T-helper 2 cell treated with Interferon-gamma antibody and Interleukin-4, amounts not matched to agents 100 ng/mL and 5 ng/mL, for 36 hours (primary cell): ENCODE results near the gene MMD2. TPM values are rescaled to one million over a fixed set of nuclear protein-coding genes. Genes with fewer than 3 reads are reported as not detected.

Experiments
- intact Hi-C: fragments of 100-400 bp; cut with micrococcal nuclease; formaldehyde crosslinking; loops from one replicate; pipeline ENCODE4 v1.15.1; 2023
- total RNA-seq: library from RNA; stranded (reverse); gene quantifications from 2 replicates; pipeline ENCODE4 v1.2.3, GENCODE V29; 2022

MMD2 gene
- total RNA-seq, 1 donor from 2014 or later, result not detected

DNA sequence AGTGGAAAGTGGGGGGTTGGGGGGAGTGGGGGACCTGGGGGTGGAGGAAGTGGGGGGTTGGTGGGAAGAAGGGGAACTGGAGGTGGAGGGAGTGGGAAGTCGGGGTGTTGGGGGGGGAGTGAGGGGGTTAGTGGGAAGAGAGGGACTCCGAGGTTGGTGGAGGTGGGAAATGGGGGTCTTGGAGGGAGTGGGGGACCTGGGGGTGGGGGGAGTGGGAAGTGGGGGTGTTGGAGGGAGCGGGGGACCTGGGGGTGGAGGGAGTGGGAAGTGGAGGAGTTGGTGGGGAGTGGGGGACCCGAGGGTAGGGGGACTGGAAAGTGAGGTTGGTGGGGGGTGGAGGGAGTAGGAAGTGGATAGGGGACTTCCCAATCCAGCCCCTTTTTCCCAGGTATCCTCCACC lies 906 bp upstream of the MMD2 start:
- intact Hi-C loops, result no loop called here

DNA sequence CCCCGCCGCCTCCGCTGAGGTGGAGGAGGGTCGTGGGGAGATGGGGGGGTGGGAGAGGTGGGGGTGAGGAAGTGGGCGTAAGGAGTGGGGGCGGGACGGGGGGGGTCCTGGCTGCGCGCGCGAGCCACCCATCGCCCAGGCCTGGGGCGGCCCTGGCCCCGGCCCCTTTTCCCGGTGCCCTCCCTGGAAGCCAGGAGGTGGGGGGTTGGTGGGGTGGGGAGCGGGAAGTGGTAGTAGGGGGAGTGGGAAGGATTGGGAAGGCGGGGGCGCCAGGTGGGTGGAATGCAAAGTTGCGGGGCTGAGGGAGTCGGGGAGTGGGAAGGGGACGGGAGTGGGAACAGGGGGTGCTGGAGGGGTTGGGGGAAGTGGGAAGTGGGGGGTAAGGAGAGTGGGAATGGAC lies 319 bp upstream of the MMD2 start:
- intact Hi-C loops, result no loop called here

- intact Hi-C loops, result no loop called here
Measured at GRCh38 chr7:4957847-4958476, 1.0 kb downstream of the MMD2 start.

DNA sequence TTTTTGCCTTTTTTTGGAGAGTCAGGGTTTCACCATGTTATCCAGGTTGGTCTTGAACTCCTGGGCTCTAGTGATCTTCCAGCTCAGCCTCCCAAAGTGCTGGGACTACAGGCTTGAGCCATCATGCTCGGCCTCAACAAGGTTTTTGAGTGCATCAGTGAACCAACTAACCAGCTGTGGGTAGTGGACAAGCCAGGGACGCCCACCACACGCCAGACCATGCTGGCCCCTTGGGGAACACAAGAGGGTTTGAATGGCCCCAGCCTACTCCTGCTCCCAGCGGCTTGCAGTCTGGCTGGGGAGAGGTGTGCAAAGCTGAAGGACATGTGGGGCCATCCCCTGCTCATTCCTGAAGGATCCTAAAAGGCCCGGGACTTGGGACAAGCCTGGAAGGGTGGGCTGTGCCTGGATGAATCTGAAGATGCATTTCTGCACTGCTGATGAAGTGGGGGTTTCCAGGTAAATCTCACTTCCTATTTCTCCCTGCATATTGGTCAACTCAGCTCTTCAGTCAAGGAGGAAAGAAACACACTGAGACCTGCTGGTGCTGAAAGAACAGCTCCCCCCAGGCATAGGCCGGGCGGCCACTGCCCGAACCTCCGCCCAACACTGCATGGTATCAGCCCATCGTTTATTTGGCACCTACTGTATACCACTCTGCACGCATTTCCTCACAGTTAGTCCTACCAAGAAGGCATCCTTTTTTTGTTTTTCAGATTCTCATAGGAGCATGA lies 6.9 kb downstream of the MMD2 start:
- intact Hi-C loops, result no loop called here

DNA sequence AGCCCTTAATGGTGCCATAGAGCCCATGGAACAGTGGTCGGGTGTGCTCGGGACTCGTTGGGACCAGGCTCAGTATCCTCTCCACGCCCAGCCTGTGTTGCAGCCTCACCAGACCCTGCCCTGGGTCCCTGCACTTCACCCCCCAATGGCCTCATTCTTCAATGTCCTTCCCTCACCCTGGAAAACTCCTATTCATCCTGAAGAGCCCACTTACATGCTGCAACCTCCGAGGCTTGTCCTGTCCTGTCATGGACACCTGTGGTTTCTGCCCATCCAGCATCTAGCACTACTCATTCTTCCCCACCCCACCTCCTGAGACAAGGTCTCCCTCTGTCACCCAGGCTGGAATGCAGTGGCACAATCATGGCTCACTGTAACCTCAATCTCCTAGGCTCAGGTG lies 7.7 kb downstream of the MMD2 start:
- intact Hi-C loops, result no loop called here

- intact Hi-C loops, result no loop called here
Measured at GRCh38 chr7:4948402-4948801, 10.6 kb downstream of the MMD2 start.

GRCh38 chr7:4945949-4946348 lies 13.0 kb downstream of the MMD2 start:
- intact Hi-C loops, result no loop called here

- intact Hi-C loops, result no loop called here
Measured at GRCh38 chr7:4944939-4945338, 14.0 kb downstream of the MMD2 start.

- intact Hi-C loops, result no loop called here
Measured at GRCh38 chr7:4943297-4943696, 15.7 kb downstream of the MMD2 start.

DNA sequence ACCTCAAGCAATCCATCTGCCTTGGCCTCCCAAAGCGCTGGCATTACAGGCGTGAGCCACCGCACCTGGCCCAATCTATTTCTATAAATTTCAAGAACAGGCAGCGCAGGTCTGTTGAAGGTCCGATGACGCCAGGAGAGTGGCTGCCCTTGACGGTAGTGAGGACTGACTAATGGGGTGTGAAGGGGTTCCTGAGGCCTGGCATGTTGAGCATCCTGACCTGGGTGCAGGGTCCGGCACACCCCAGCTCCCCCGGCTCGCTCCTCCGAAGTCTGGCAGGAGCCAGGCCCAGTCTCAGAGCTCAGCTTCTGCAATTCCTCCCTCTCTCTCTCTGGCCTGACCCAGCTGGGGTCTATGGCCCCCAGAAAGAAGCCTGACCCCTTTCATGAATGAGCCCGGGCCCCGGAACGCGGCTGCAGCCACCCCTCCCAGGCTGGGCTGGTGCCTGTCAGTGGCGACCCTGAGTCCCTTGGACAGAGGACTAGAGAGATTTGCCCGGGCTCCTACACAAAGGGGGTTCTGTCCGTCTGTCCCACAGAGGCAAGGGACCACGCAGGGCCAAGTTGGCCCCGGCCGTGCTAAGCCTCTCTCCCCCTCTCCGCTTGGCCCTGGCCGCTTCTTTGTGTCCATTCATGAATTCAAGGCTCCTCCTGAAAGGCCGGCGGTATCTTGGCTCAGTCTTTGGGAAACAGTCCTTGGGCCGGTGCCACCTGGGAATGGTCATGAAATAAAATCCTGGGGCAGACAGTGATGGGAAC lies 18.8 kb downstream of the MMD2 start:
- intact Hi-C loops, result no loop called here

DNA sequence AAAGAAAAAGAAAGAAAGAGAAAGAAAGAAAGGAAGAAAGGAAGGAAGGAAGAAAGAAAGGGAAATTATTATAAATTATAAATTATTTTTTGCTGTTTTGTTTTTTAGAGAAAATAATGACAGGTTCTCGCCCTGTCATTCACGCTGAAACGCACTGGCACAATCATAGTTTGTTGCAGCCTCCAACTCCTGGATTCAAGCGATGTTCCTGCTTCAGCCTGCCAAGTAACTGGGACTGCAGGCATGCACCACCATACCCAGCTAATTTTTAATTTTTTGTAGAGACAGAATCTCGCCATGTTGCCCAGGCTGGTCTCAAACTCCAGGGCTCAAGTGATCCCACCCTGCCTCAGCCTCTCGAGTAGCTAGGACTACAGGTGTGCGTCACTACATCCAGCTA lies 21.6 kb downstream of the MMD2 start:
- intact Hi-C loops, result no loop called here

DNA sequence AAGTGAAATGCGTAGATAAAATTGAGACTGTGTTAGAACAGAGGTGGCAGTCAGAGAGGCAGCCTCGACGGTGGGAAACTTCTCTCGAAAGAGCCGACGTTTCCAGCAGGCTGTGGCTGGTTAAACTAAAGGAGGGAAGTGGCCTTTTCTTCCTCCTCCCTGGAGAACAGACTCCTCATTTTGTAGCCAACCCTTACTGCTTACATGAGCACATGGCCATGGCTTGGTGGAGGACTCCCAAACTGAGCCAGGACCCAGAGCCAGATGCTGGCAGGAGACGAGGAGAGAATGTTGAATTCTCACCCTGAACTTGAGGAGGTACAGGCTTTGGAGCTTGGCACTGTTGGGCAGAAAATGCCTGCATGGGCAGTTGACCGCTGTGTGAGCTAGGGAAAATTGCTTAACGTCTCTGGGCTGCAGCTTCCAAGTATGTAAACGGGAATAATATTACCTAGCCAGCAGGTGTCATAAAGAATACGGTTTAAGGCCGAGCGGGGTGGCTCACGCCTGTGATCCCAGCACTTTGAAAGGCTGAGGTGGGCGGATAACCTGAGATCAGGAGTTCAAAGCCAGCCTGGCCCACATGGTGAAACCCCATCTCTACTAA lies 24.5 kb downstream of the MMD2 start:
- intact Hi-C loops, result no loop called here

GRCh38 chr7:4931943-4932342 lies 27.0 kb downstream of the MMD2 start:
- intact Hi-C loops, result no loop called here

GRCh38 chr7:4929005-4929404 lies 30.0 kb downstream of the MMD2 start:
- intact Hi-C loops, result no loop called here

DNA sequence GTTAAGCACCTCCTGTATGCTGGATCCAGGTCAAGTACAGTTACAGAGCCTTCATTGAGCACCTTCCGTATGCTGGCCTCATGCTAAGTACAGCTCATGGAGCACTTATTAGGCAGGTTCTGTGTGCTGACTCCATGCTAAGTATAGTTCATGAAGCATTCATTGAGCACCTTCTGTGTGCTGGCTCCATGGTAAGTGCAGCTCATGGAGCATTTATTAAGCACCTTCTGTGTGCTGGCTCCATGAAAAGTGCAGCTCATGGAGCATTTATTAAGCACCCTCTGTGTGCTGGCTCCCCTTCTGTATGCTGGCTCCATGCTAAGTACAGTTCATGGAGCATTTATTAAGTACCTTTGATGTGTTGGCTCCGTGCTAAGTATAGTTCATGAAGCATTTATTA lies 30.5 kb downstream of the MMD2 start:
- intact Hi-C loops, result no loop called here

- intact Hi-C loops, result no loop called here
Measured at GRCh38 chr7:4919969-4920766, 38.8 kb downstream of the MMD2 start.

- intact Hi-C loops, result no loop called here
Measured at GRCh38 chr7:4916113-4916512, 42.9 kb downstream of the MMD2 start.

- intact Hi-C loops, result no loop called here
Measured at GRCh38 chr7:4911111-4911828, 47.7 kb downstream of the MMD2 start.

GRCh38 chr7:4906682-4907081 lies 52.3 kb downstream of the MMD2 start:
- intact Hi-C loops, result no loop called here

- intact Hi-C loops, result no loop called here
Measured at GRCh38 chr7:4905171-4905570, 53.8 kb downstream of the MMD2 start.

DNA sequence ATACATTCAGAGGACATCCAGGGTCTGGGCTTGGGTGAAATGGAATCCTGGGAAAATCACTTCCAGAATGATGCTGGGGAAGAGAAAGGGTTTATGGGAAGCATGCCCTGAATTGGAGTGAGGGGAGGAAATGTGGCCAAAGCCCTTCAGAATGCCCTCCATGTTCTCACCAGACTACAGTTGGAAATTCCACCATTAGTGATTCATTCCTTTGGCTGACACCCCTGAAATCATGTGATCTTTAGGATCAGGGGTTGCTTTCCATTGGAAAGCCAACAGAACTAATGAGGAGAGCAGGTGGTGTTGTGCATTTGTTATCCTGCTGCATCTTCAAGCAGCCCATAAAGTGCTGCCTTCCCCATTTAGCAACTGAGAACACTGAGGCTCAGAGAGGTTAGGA lies 54.6 kb downstream of the MMD2 start:
- intact Hi-C loops, result no loop called here
